ENCODE measurements around the gene LAIR1.

- TF ChIP-seq CTCF (conservative IDR thresholded peaks at IDR 0.05; ENCODE audit: low read length) = no peak
- TF ChIP-seq EZH2phosphoT487 (IDR thresholded peaks at IDR 0.05; ENCODE audit: borderline replicate concordance, low read depth, low read length) = no peak
These were observed 24.9 kb downstream of the LAIR1 start for GRCh38 chr19:54339646-54340358.
